Subcutaneous adipose tissue (tissue), 4 donors: Measurements from ENCODE around the gene PLBD1. TPM values are rescaled to one million over a fixed set of nuclear protein-coding genes. Genes with fewer than 3 reads are reported as not detected.

ENCODE experiments used
- total RNA-seq, 4 donors: library from RNA; depleted of rRNA; stranded (reverse); fragments of >200 nt; gene quantifications; one replicate each; pipeline ENCODE4 v1.1.0, GENCODE V29; 2016
- TF ChIP-seq, protein P1 (sequence below): fragments of 450-650 bp; IDR thresholded peaks from one replicate; pipeline ENCODE4 v1.5.1; 2016; ENCODE audit warnings: low read depth, mild to moderate bottlenecking, control low read depth, antibody characterized with exemption, moderate library complexity

Gene PLBD1
- total RNA-seq, 4 donors from 2014 or later, result 16.2 to 63.9 (median 21.7) TPM

GRCh38 chr12:14570231-14570630, 2.5 kb upstream of the PLBD1 start:
- TF ChIP-seq, protein P1, sequence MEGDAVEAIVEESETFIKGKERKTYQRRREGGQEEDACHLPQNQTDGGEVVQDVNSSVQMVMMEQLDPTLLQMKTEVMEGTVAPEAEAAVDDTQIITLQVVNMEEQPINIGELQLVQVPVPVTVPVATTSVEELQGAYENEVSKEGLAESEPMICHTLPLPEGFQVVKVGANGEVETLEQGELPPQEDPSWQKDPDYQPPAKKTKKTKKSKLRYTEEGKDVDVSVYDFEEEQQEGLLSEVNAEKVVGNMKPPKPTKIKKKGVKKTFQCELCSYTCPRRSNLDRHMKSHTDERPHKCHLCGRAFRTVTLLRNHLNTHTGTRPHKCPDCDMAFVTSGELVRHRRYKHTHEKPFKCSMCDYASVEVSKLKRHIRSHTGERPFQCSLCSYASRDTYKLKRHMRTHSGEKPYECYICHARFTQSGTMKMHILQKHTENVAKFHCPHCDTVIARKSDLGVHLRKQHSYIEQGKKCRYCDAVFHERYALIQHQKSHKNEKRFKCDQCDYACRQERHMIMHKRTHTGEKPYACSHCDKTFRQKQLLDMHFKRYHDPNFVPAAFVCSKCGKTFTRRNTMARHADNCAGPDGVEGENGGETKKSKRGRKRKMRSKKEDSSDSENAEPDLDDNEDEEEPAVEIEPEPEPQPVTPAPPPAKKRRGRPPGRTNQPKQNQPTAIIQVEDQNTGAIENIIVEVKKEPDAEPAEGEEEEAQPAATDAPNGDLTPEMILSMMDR, result no peak

DNA sequence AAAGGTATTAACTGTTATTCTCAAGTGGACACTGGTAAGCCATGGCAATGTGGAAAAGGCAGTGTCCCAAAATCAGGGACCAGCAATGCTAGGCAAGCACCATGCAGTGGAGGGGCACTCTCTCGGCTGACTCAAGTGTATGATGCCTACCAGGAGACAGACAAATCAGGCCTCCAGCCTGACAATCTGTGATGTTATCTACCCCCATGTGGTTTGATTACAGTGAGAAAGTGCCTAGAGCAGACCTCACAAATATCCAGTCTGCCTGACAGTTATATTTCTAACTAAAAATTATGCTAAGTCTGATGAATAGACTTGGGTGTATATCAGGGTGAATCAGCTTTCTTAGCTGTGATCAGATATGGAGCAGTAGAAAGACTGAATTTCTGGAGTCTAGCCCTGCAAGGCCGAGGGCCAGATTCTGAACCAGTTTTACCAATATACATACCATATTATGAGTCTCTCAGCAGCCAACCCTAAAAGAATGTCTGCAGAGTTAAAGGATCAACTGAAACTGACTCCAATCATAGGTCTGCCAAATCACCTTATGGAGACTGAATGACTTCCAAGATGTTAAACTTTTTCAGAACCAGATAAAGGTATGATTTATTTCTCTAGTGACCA, 3.2 kb downstream of the PLBD1 start:
- TF ChIP-seq, protein P1, result no peak

GRCh38 chr12:14563046-14563445, 4.6 kb downstream of the PLBD1 start:
- TF ChIP-seq, protein P1, result no peak

GRCh38 chr12:14562279-14562678, 5.4 kb downstream of the PLBD1 start:
- TF ChIP-seq, protein P1, result no peak

GRCh38 chr12:14561677-14562238, 5.9 kb downstream of the PLBD1 start:
- TF ChIP-seq, protein P1, result no peak

GRCh38 chr12:14560904-14561574, 6.6 kb downstream of the PLBD1 start:
- TF ChIP-seq, protein P1, result no peak

- TF ChIP-seq, protein P1, result no peak
Observed at GRCh38 chr12:14558473-14558959, 9.2 kb downstream of the PLBD1 start.
